T-helper 9 cell (primary cell): ENCODE measurements around the gene AKAP3.
A peak's percentile ranks its signal among the peaks of the same experiment; 100 is the strongest.

ENCODE experiments used
- DNase-seq: peaks from one replicate; pipeline ENCODE4 v3.0.0-alpha.2; 2020
- total RNA-seq, 2 donors: gene quantifications; one replicate each; lab custom pipeline; 2026; lab: John Stamatoyannopoulos, UW

AKAP3 gene
- 0.24 to 1.3 reads per million in 2 donors for total RNA-seq

GRCh38 chr12:4648501-4649357 is at the start of gene AKAP3, which contains the start of gene NDUFA9:
AKAP3 (minus strand) TSS chr12:4649051; CDS start chr12:4638196, 10,855 bp downstream.
NDUFA9 (plus strand) TSS chr12:4649114; CDS start chr12:4649127, 13 bp downstream.
- peak; percentile 61 for DNase-seq

GRCh38 chr12:4690760-4691159 is 41.9 kb upstream of the AKAP3 start:
- DNase-seq: no peak

- DNase-seq: no peak
These were observed 36.5 kb upstream of the AKAP3 start for GRCh38 chr12:4685317-4685716.

- no peak for DNase-seq
These were observed 32.9 kb upstream of the AKAP3 start for GRCh38 chr12:4681732-4682131.

- DNase-seq: no peak
These were observed 30.9 kb upstream of the AKAP3 start for GRCh38 chr12:4679711-4680110.

- DNase-seq: no peak
These were observed 16.4 kb upstream of the AKAP3 start for GRCh38 chr12:4665236-4665635.

GRCh38 chr12:4663971-4664505 is 15.2 kb upstream of the AKAP3 start:
- DNase-seq: no peak

GRCh38 chr12:4653691-4654090 is 4.8 kb upstream of the AKAP3 start:
- no peak for DNase-seq

GRCh38 chr12:4653257-4653656 is 4.4 kb upstream of the AKAP3 start:
- DNase-seq: no peak

GRCh38 chr12:4649358-4649661 is 459 bp upstream of the AKAP3 start:
- no peak for DNase-seq

GRCh38 chr12:4648104-4648500 is 749 bp downstream of the AKAP3 start:
- DNase-seq: no peak

- no peak for DNase-seq
These were observed 3.8 kb downstream of the AKAP3 start for GRCh38 chr12:4645023-4645422.

GRCh38 chr12:4643747-4644146 is 5.1 kb downstream of the AKAP3 start:
- DNase-seq: no peak

- DNase-seq: no peak
These were observed 18.6 kb downstream of the AKAP3 start for GRCh38 chr12:4630262-4630661.

- no peak for DNase-seq
These were observed 20.4 kb downstream of the AKAP3 start for GRCh38 chr12:4628406-4628805.

- DNase-seq: no peak
These were observed 22.3 kb downstream of the AKAP3 start for GRCh38 chr12:4626543-4626942.

- no peak for DNase-seq
These were observed 27.3 kb downstream of the AKAP3 start for GRCh38 chr12:4621511-4621910.

- no peak for DNase-seq
These were observed 33.2 kb downstream of the AKAP3 start for GRCh38 chr12:4615667-4616066.

- DNase-seq: no peak
These were observed 38.4 kb downstream of the AKAP3 start for GRCh38 chr12:4610481-4610880.

- DNase-seq: no peak
These were observed 39.8 kb downstream of the AKAP3 start for GRCh38 chr12:4609071-4609470.

- DNase-seq: no peak
These were observed 41.8 kb downstream of the AKAP3 start for GRCh38 chr12:4607056-4607455.

GRCh38 chr12:4604684-4605193 is 44.1 kb downstream of the AKAP3 start:
- DNase-seq: peak; percentile 62

- no peak for DNase-seq
These were observed 44.9 kb downstream of the AKAP3 start for GRCh38 chr12:4603946-4604345.

GRCh38 chr12:4603421-4603820 is 45.4 kb downstream of the AKAP3 start:
- no peak for DNase-seq
